ENCODE measurements around the gene KIF23. TPM values are rescaled to one million over a fixed set of nuclear protein-coding genes. Genes with fewer than 3 reads are reported as not detected.

The KIF23 gene
- total RNA-seq, 1 donor from 2014 or later, result 26.5 TPM

DNA sequence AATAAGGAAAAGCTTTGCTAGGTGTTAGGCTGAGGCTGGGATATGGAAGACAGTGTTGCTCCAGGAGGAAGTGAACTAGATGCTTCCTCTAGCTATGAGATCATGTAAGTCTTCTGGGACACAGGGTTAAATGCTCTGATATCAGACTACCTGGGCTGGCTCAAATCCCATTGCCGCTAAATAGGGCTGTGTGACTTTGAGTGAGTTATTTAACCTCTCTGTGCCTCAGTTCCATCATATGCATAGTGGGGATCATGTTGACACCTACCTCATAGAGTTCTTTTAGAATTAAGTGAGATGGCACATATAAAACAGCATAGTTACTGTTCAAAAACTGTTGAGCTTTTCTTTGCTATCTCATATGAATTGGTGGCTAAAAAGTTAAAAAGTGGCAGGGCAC is 51.1 kb downstream of the KIF23 start:
- Mint-ChIP-seq H3K27ac (no peak overlapping the region), H3K4me3 (ENCODE audit: low read depth) (no peak overlapping the region), H3K4me1 (ENCODE audit: low read depth) (peaks cover 46% of the 10 kb centered on the region), H3K27me3 (peaks cover 8% of the 10 kb centered on the region), H3K36me3 (ENCODE audit: insufficient read depth) (no peaks in the 10 kb centered on the region), H3K9me3 (ENCODE audit: low read depth) (no peaks in the 10 kb centered on the region)
- TF ChIP-seq, protein P1, sequence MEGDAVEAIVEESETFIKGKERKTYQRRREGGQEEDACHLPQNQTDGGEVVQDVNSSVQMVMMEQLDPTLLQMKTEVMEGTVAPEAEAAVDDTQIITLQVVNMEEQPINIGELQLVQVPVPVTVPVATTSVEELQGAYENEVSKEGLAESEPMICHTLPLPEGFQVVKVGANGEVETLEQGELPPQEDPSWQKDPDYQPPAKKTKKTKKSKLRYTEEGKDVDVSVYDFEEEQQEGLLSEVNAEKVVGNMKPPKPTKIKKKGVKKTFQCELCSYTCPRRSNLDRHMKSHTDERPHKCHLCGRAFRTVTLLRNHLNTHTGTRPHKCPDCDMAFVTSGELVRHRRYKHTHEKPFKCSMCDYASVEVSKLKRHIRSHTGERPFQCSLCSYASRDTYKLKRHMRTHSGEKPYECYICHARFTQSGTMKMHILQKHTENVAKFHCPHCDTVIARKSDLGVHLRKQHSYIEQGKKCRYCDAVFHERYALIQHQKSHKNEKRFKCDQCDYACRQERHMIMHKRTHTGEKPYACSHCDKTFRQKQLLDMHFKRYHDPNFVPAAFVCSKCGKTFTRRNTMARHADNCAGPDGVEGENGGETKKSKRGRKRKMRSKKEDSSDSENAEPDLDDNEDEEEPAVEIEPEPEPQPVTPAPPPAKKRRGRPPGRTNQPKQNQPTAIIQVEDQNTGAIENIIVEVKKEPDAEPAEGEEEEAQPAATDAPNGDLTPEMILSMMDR (IDR thresholded peaks at IDR 0.05; ENCODE audit: unreplicated experiment), result no peak
- DNase-seq (ENCODE audit: low spot score, unreplicated experiment), result no peak

DNA sequence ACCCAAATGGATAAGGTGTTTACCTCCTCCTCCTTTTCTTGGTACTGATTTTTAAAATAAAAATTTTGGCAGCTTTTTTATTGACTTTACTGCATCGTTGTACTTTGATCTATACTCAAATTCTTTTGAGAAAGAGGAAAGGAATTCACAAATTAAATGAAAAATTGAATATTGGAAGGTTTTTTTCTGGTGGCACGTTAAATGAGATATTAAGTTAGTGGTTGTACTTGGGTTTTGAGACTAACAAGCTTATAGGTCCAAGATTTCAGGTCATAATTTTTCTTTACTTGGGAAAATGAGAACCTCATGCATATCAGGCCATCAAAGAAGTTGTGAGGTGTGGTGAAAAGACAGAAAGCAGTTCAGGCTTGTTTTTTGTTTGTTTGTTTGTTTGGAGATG is 52.6 kb downstream of the KIF23 start:
- H3K9me3 Mint-ChIP-seq (ENCODE audit: low read depth), result no peaks in the 10 kb centered on the region
- H3K4me1 Mint-ChIP-seq (ENCODE audit: low read depth), result peaks cover 46% of the 10 kb centered on the region
- TF ChIP-seq, protein P1 (IDR thresholded peaks at IDR 0.05; ENCODE audit: unreplicated experiment), result no peak
- no peak overlapping the region for H3K4me3 Mint-ChIP-seq (ENCODE audit: low read depth)
- no peaks in the 10 kb centered on the region for H3K36me3 Mint-ChIP-seq (ENCODE audit: insufficient read depth)
- DNase-seq (ENCODE audit: low spot score, unreplicated experiment), result no peak
- H3K27me3 Mint-ChIP-seq, result peaks cover 15% of the 10 kb centered on the region
- no peak overlapping the region for H3K27ac Mint-ChIP-seq

DNA sequence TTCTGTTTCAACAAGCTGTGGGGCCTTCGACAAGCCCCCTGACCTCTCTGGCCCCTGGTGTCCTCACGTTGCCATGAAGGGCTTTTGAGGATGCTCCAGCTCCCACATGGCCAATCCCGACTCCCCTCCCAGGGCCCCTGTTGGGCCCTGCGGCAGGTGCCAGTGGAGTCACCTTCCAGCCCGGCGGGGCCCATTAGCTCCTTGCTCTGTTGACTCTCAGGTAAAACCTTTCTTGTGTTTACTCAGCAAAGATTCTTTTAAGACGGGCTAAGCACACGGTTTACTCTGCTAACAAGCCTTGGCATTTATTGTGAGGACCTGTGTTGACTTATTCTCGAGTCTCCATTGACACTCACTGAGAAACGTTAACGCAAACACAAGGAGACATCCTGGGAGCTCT is 53.5 kb downstream of the KIF23 start:
- Mint-ChIP-seq H3K4me1 (ENCODE audit: low read depth) (peaks cover 45% of the 10 kb centered on the region), H3K36me3 (ENCODE audit: insufficient read depth) (no peaks in the 10 kb centered on the region), H3K4me3 (ENCODE audit: low read depth) (peak overlapping the region; percentile 12), H3K9me3 (ENCODE audit: low read depth) (no peaks in the 10 kb centered on the region), H3K27me3 (peaks cover 21% of the 10 kb centered on the region), H3K27ac (peak overlapping the region; percentile 93)
- TF ChIP-seq, protein P1 (IDR thresholded peaks at IDR 0.05; ENCODE audit: unreplicated experiment), result no peak
- DNase-seq (ENCODE audit: low spot score, unreplicated experiment), result no peak

DNA sequence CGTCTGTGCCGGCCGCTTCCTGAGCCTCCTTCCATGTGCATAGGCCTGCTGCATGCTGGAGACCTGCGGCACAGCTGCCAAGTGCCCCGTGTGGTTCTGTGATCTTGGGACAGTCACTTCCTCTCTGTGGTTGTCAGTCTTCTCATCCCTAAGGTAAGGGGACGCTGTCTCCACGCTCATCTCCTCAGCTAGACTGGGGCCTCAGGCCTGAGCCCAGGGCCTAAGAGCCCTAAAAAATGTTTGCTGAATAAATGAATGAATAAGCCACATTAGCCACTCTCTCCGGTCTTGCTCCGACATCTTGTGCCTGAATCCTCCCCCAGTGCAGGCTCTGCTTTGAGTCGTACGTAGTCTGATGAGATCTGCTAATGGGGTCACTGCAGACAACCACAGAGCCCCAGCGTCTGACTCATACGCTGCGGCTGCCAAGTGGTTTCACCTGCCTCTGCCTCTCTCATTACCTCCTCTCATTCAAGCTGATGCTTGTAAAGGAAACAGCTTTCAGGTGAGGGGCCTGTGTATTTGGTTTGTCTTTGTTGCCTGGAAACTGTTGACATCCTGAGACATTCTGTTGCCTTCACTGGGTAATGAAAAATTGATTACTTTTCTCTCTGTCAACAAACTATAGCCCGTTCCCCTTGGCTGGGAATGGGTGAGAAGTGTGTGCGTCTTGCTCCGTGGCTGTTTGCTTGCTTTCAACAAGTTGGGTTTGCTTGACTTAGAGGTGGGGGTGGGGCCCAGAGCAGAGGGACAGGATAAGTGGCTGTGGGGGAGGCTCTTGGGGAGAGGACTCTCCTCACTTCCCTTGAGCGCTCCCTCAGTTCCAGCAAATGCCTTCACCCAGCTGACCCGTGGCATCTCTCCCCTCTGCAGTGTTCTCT is 54.3 kb downstream of the KIF23 start:
- Mint-ChIP-seq H3K4me1 (ENCODE audit: low read depth) (peaks cover 39% of the 10 kb centered on the region), H3K36me3 (ENCODE audit: insufficient read depth) (no peaks in the 10 kb centered on the region), H3K27me3 (peaks cover 22% of the 10 kb centered on the region), H3K9me3 (ENCODE audit: low read depth) (no peaks in the 10 kb centered on the region), H3K27ac (peak overlapping the region; percentile 93), H3K4me3 (ENCODE audit: low read depth) (peak overlapping the region; percentile 22)
- no peak for DNase-seq (ENCODE audit: low spot score, unreplicated experiment)
- TF ChIP-seq, protein P1 (IDR thresholded peaks at IDR 0.05; ENCODE audit: unreplicated experiment), result no peak

DNA sequence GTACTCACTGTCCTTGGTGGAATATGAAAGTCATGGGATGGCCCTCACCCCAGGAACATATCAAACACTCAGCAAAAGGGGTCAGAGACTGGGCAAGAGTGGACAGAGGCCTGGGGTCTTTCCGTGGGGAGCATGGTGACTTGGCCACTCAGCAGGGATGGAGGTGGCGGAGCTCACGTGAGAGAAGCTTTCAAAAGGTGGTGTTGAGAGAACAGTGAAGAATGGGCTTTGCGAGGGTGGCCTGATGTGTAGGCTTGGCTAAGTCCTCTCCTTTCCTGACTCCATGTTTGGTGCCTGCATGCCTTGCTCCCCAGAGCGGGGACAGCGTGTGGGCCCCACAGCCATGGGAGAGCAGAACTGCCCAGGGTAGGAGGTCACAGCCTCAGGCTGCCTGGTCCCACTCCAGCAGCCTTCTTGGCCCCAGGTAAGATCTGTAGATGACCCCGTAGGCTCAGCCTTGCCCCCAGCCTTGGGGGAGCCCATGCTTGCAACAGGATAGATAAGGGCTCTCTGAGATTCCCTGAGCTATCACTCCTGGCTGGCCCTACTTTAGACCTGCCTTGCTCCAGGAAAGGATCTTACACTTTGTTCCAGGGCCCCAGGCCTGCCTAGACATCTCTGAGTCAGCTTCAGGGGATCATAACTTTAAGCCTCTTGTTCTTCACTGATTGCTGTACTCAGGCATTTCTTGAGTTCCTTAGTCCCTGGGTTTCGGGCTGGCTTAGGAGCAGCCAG is 55.5 kb downstream of the KIF23 start:
- peaks cover 30% of the 10 kb centered on the region for H3K27me3 Mint-ChIP-seq
- H3K4me1 Mint-ChIP-seq (ENCODE audit: low read depth), result peaks cover 37% of the 10 kb centered on the region
- DNase-seq (ENCODE audit: low spot score, unreplicated experiment), result no peak
- H3K9me3 Mint-ChIP-seq (ENCODE audit: low read depth), result no peaks in the 10 kb centered on the region
- TF ChIP-seq, protein P1 (IDR thresholded peaks at IDR 0.05; ENCODE audit: unreplicated experiment), result no peak
- no peaks in the 10 kb centered on the region for H3K36me3 Mint-ChIP-seq (ENCODE audit: insufficient read depth)
- H3K4me3 Mint-ChIP-seq (ENCODE audit: low read depth), result no peak overlapping the region
- peak overlapping the region; percentile 93 for H3K27ac Mint-ChIP-seq

All from progenitor cell of endocrine pancreas (in vitro differentiated cells).